IMR-90 (cell line): ENCODE results near the gene BEX1. TPM values are rescaled to one million over a fixed set of nuclear protein-coding genes. Genes with fewer than 3 reads are reported as not detected.
"Not testable (repeated sequence)": the region's sequence is repeated elsewhere in the genome, so short reads cannot be mapped to it uniquely, and the experiment has no call there.

ENCODE experiments used
- ATAC-seq: fragments of 200-7000 bp; cut with Tn5 transposase; 2 replicates; pipeline ENCODE4 v1.9.1; 2020; ENCODE audit warnings: low read depth, mild to moderate bottlenecking, moderate library complexity
- Bru-seq: library from RNA; stranded (reverse); fragments of 400-500 nt; gene quantifications from one replicate; lab custom pipeline; 2021; lab: Mats Ljungman, UMichigan
- BruChase-seq, 2 experiments: library from RNA; stranded (reverse); fragments of 400-500 nt; gene quantifications; one replicate each; lab custom pipeline; 2021; lab: Mats Ljungman, UMichigan
- BruUV-seq: library from RNA; stranded (reverse); fragments of 400-500 nt; replicated peaks from 2 replicates; lab custom pipeline; 2021; lab: Mats Ljungman, UMichigan
- CTCF ChIA-PET: fragments of 300-600 bp; formaldehyde crosslinking; extraction: SDS; loops from one replicate; lab custom pipeline; 2021; ENCODE audit warnings: antibody characterized with exemption; lab: Yijun Ruan, JAX
- POLR2A ChIA-PET: fragments of 300-600 bp; sonication (Branson Sonifier 250); formaldehyde crosslinking; loops from one replicate; lab custom pipeline; 2022; ENCODE audit warnings: antibody characterized with exemption; ENCODE audit not compliant: unreplicated experiment; lab: Charles Lee
- DNase-seq: peaks from one replicate; pipeline ENCODE4 v3.0.0; 2013
- H2AFZ ChIP-seq: replicated peaks from 2 replicates; pipeline ENCODE3; 2013; ENCODE audit warnings: low read length, mild to moderate bottlenecking; ENCODE audit not compliant: poor library complexity
- H2AK5ac ChIP-seq: 2 replicates; pipeline ENCODE4 v1.6.1; 2013; ENCODE audit warnings: low read depth, low read length, inconsistent platforms
- H2AK9ac ChIP-seq: replicated peaks from 2 replicates; pipeline ENCODE3; 2013; ENCODE audit warnings: mild to moderate bottlenecking, low read depth, low read length, moderate library complexity; ENCODE audit not compliant: poor library complexity
- H2BK120ac ChIP-seq: 2 replicates; pipeline ENCODE4 v1.6.1; 2013; ENCODE audit warnings: low read depth, low read length, inconsistent platforms
- H2BK15ac ChIP-seq: 3 replicates; pipeline ENCODE4 v1.6.1; 2013; ENCODE audit warnings: low read depth, low read length, inconsistent platforms
- H2BK20ac ChIP-seq: 2 replicates; pipeline ENCODE4 v1.6.1; 2013; ENCODE audit warnings: low read depth, mild to moderate bottlenecking, inconsistent platforms, low read length, moderate library complexity
- H2BK5ac ChIP-seq: 2 replicates; pipeline ENCODE4 v1.6.1; 2013; ENCODE audit warnings: mild to moderate bottlenecking, low read depth, low read length, inconsistent platforms; ENCODE audit not compliant: poor library complexity, severe bottlenecking
- H3K14ac ChIP-seq: replicated peaks from 2 replicates; pipeline ENCODE4 v1.6.1; 2013; ENCODE audit warnings: low read depth, low read length, inconsistent platforms
- H3K18ac ChIP-seq: 2 replicates; pipeline ENCODE4 v1.6.1; 2013; ENCODE audit warnings: low read depth, low read length, control low read depth
- H3K23ac ChIP-seq: 2 replicates; pipeline ENCODE4 v1.6.1; 2013; ENCODE audit warnings: low read depth, low read length, inconsistent platforms
- H3K27ac ChIP-seq: 2 replicates; pipeline ENCODE4 v1.5.1; 2013; ENCODE audit warnings: mild to moderate bottlenecking, control low read depth, low read length; ENCODE audit not compliant: insufficient read depth
- H3K27me3 ChIP-seq: 2 replicates; pipeline ENCODE4 v1.6.1; 2013; ENCODE audit warnings: low read length; ENCODE audit not compliant: control insufficient read depth, insufficient read depth
- H3K36me3 ChIP-seq: 2 replicates; pipeline ENCODE4 v1.6.1; 2013; ENCODE audit warnings: low read length, mixed read lengths; ENCODE audit not compliant: control insufficient read depth, insufficient read depth
- H3K4ac ChIP-seq: 2 replicates; pipeline ENCODE4 v1.6.1; 2013; ENCODE audit warnings: low read depth, low read length, inconsistent platforms
- H3K4me1 ChIP-seq: 2 replicates; pipeline ENCODE4 v1.6.1; 2013; ENCODE audit warnings: low read length, mixed read lengths; ENCODE audit not compliant: control insufficient read depth, insufficient read depth
- H3K4me2 ChIP-seq: 2 replicates; pipeline ENCODE4 v1.6.1; 2013; ENCODE audit warnings: low read depth, mild to moderate bottlenecking, control low read depth, low read length, moderate library complexity
- H3K4me3 ChIP-seq: 2 replicates; pipeline ENCODE4 v1.5.1; 2013; ENCODE audit warnings: low read depth, mild to moderate bottlenecking, control low read depth, low read length, moderate library complexity; ENCODE audit not compliant: insufficient read depth
- H3K56ac ChIP-seq: 2 replicates; pipeline ENCODE4 v1.6.1; 2013; ENCODE audit warnings: low read length, inconsistent platforms; ENCODE audit not compliant: insufficient read depth; ENCODE audit errors: extremely low read depth
- H3K79me1 ChIP-seq, 2 experiments: 2 replicates each; pipeline ENCODE4 v1.6.1; 2013; ENCODE audit warnings: low read length in 2 of 2, inconsistent platforms in 1 of 2, low read depth in 1 of 2
- H3K9ac ChIP-seq: 2 replicates; pipeline ENCODE4 v1.6.1; 2013; ENCODE audit warnings: low read depth, low read length, control low read depth
- H3K9me1 ChIP-seq: 2 replicates; pipeline ENCODE4 v1.6.1; 2013; ENCODE audit warnings: low read length, inconsistent platforms; ENCODE audit not compliant: insufficient read depth
- H3K9me3 ChIP-seq: 2 replicates; pipeline ENCODE4 v1.6.1; 2013; ENCODE audit warnings: low read length; ENCODE audit not compliant: control insufficient read depth, insufficient read depth
- H4K20me1 ChIP-seq: 2 replicates; pipeline ENCODE4 v1.6.1; 2013; ENCODE audit warnings: low read length, inconsistent platforms; ENCODE audit not compliant: insufficient read depth
- H4K5ac ChIP-seq: 2 replicates; pipeline ENCODE4 v1.6.1; 2013; ENCODE audit warnings: mild to moderate bottlenecking, low read depth, low read length, control low read depth
- H4K8ac ChIP-seq, 2 experiments: 2 replicates each; pipeline ENCODE4 v1.6.1; 2013; ENCODE audit warnings: low read depth in 2 of 2, low read length in 2 of 2, control low read depth in 1 of 2, inconsistent platforms in 1 of 2
- H4K91ac ChIP-seq: 2 replicates; pipeline ENCODE4 v1.6.1; 2013; ENCODE audit warnings: low read depth, low read length, inconsistent platforms; ENCODE audit not compliant: insufficient read depth
- BHLHE40 ChIP-seq: fragments of 150-350 bp; IDR thresholded peaks from 2 replicates; pipeline ENCODE4 v1.6.1; 2016; ENCODE audit warnings: mild to moderate bottlenecking, low read depth, low read length
- USF2 ChIP-seq: fragments of 150-350 bp; IDR thresholded peaks from 2 replicates; pipeline ENCODE4 v1.6.1; 2017; ENCODE audit warnings: mild to moderate bottlenecking, antibody characterized with exemption, low read length, low read depth
- whole genome bisulfite sequencing, 2 experiments: methylation state at CpG; one replicate each; pipeline versions ENCODE4 v1.1.5 to v1.1.7; 2013; ENCODE audit warnings: missing lambda C conversion rate in 2 of 2; ENCODE audit not compliant: insufficient read length in 1 of 2; ENCODE audit errors: extremely low coverage in 2 of 2; 5-methylcytosine and 5-hydroxymethylcytosine counted together
- dilution Hi-C: fragments of 300-500 bp; cut with HindIII; formaldehyde crosslinking; loops from one replicate; pipeline ENCODE4 v1.14.3; 2018; ENCODE audit warnings: low sequenced_read_pairs; ENCODE audit not compliant: unreplicated experiment
- in situ Hi-C: fragments of 300-500 bp; cut with MboI; formaldehyde crosslinking; loops from 3 replicates; pipeline ENCODE4 v1.14.3; 2019; ENCODE audit warnings: low sequenced_read_pairs, inconsistent platforms, mixed read lengths
- intact Hi-C: fragments of 100-400 bp; cut with micrococcal nuclease; formaldehyde crosslinking; loops from 2 replicates; pipeline ENCODE4 v1.10.0; 2022
- long read RNA-seq: library from polyadenylated mRNA; unstranded; transcript quantifications from one replicate; pipeline ENCODE4 v2.0.0, GENCODE V29; 2021; ENCODE audit not compliant: unreplicated experiment
- polyA plus RNA-seq, 3 experiments: library from polyadenylated mRNA; depleted of rRNA; stranded (reverse); fragments of >200 nt; gene quantifications; 2 replicates each; pipeline ENCODE4 v1.2.3, GENCODE V29; 2012; ENCODE audit warnings: low replicate concordance in 1 of 3
- total RNA-seq: library from RNA; depleted of rRNA; stranded (reverse); fragments of >200 nt; gene quantifications from 2 replicates; pipeline ENCODE4 v1.2.3, GENCODE V29; 2012; rRNA removed

Gene BEX1
- total RNA-seq (0.18 TPM in 1 of 2 replicates, not detected in the other), polyA plus RNA-seq (2012; rRNA removed) (0.27 and 0.49 TPM in 2 replicates), Bru-seq, nascent RNA (not detected), BruChase-seq, experiment 1, labeled RNA remaining after a 6-hour chase (percentile 19 among the genes with signal in this experiment), BruChase-seq, experiment 2, labeled RNA remaining after a 2-hour chase (not detected)
- polyA plus RNA-seq (2012; cell fraction: cytosol; rRNA removed): 0.09 and 0.50 TPM in 2 replicates
- 0.14 TPM in 1 of 2 replicates, not detected in the other for polyA plus RNA-seq (2012; cell fraction: nucleus; rRNA removed; ENCODE audit: low replicate concordance)
- long read RNA-seq: 0 reads

- ChIA-PET POLR2A (no interaction called here), CTCF (no interaction called here)
- H2AK9ac ChIP-seq: no peak within 1 kb of the TSS
- H3K27me3 ChIP-seq: no peaks in the 10 kb centered on the region; the same call in 1 of the 2 replicates
- no peak within 1 kb of the TSS for H3K56ac ChIP-seq
- no peaks in the 10 kb centered on the region for H4K20me1 ChIP-seq
- no peak within 1 kb of the TSS for H3K14ac ChIP-seq
- DNase-seq: no peak
- no peaks in the 10 kb centered on the region for H3K36me3 ChIP-seq
- no peak within 1 kb of the TSS for H3K23ac ChIP-seq
- H4K91ac ChIP-seq: no peak within 1 kb of the TSS
- H3K9ac ChIP-seq: no peak within 1 kb of the TSS
- no peak within 1 kb of the TSS for H2AK5ac ChIP-seq
- no peak within 1 kb of the TSS for H2BK15ac ChIP-seq
- H4K8ac ChIP-seq: no peak within 1 kb of the TSS
- no peak within 1 kb of the TSS for H4K5ac ChIP-seq
- no TSS peak for BruUV-seq
- H3K4me3 ChIP-seq: no peak within 1 kb of the TSS
- H3K27ac ChIP-seq: no peak within 1 kb of the TSS
- no peak for ATAC-seq
- 39% methylated on average over 17 of the region's 39 CpGs; no CpG with 5 or more reads in 1 of the 2 experiments for WGBS, 2 experiments
- dilution Hi-C loops (no loop called here), intact Hi-C loops (no loop called here), in situ Hi-C loops (no loop called here)
- H3K4me1 ChIP-seq: no peaks in the 10 kb centered on the region
- peak; percentile 45 for TF ChIP-seq USF2
- TF ChIP-seq BHLHE40: no peak
- no peak within 1 kb of the TSS for H2BK5ac ChIP-seq
- no peaks in the 10 kb centered on the region for H3K9me3 ChIP-seq
- no peak within 1 kb of the TSS; the same call in 1 of the 2 replicates for H3K4me2 ChIP-seq
- H3K4ac ChIP-seq: no peak within 1 kb of the TSS
- H2BK20ac ChIP-seq: no peak within 1 kb of the TSS
- no peak within 1 kb of the TSS for H2AFZ ChIP-seq
- H3K79me1 ChIP-seq: no peaks in the 10 kb centered on the region
- H2BK120ac ChIP-seq: no peak within 1 kb of the TSS
- H3K9me1 ChIP-seq: no peaks in the 10 kb centered on the region
- H3K18ac ChIP-seq: no peak within 1 kb of the TSS
These were observed at the start of gene BEX1 for GRCh38 chrX:103063918-103064434. Gene BEX1, minus strand, starts transcription at chrX:103064171. Its CDS starts 897 bp downstream, at chrX:103063274.

GRCh38 chrX:103109497-103109896, 45.5 kb upstream of the BEX1 start:
- H2BK5ac ChIP-seq, H3K4me2 ChIP-seq, H3K9me3 ChIP-seq, H3K56ac ChIP-seq, H3K79me1 ChIP-seq, H4K20me1 ChIP-seq, H3K9ac ChIP-seq, ATAC-seq, H2BK20ac ChIP-seq, POLR2A ChIA-PET, H3K9me1 ChIP-seq, H3K18ac ChIP-seq, H4K91ac ChIP-seq, BruUV-seq, H3K14ac ChIP-seq, H3K27me3 ChIP-seq, intact Hi-C loops, H3K4ac ChIP-seq, H2BK120ac ChIP-seq, H4K5ac ChIP-seq, H3K4me3 ChIP-seq, H3K27ac ChIP-seq, DNase-seq, H2BK15ac ChIP-seq, H2AK9ac ChIP-seq, in situ Hi-C loops, H3K36me3 ChIP-seq, H2AK5ac ChIP-seq, CTCF ChIA-PET, H2AFZ ChIP-seq, H4K8ac ChIP-seq, H3K4me1 ChIP-seq, dilution Hi-C loops, H3K23ac ChIP-seq: not testable (repeated sequence)
- WGBS, 2 experiments: no CpG with 5 or more reads among the region's 6 CpGs
